Activated CD4-positive, alpha-beta T cell treated with anti-CD3 and anti-CD28 coated beads, Interleukin-2, Interleukin-6, amounts not matched to agents 100 ng/mL and 50 ng/mL, durations not matched to agents 16 hours and 8 hours (primary cell): ENCODE data around the gene PALLD.
A peak's percentile ranks its signal among the peaks of the same experiment; 100 is the strongest.

ENCODE experiments used
- DNase-seq: peaks from one replicate; pipeline ENCODE4 v3.0.0-alpha.2; 2020

Gene PALLD

GRCh38 chr4:168884251-168885124 is 387.6 kb downstream of the PALLD start:
- DNase-seq = no peak

DNA sequence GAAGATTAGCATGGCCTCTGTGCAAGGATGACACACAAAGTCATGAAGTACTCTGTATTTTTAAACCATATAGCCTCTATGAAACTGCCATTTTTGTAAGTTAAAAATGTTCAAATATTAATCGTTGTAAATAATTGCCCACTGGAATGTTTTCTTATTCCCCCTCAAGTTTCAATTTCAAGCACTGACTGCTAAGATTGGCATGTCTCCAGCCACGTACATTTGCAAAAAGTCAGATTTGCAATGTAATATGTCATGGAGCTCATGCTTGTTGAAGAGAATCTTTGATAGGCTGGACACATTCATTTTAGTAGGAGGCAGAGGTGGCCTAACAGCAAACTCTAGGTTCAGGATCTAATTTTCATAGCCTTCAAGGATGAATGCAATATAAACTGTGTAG is 388.5 kb downstream of the PALLD start:
- DNase-seq = no peak

DNA sequence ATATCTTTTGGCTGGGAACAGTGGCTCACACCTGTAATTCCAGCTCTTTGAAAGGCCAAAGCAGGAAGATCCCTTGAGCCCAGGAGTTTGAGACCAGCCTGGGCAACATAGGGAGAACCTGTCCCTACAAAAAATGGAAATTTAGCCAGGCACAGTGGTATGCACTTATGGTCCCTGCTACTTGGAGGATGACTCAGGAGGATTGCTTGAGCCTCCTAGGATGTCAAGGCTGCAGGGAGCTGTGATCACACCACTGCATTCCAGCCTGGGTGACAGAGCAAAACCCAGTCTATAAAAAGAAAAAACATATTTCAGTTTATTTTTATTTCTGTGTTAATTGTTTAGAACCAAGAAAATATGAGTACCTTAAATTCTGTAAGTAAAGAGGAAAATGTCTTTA is 389.5 kb downstream of the PALLD start:
- DNase-seq = no peak

DNA sequence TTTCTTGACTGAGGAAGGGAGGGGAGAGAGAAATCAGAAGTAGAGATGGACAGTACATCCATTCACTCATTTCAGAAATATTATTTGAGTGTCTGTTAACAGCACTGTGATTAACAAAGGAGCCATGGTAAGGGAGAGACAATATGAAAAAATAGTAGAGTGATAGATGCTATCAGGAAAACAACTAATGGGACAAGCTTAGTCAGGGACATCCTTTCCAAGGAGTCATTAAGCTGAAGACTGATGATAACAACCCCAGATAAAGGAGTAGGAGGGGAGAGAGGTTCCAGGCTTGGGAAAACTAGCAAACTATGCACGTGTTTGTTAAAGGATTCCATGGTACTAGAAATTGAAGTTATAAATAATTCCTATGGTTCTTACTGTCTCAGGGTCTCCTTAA is 391.0 kb downstream of the PALLD start:
- no peak for DNase-seq

DNA sequence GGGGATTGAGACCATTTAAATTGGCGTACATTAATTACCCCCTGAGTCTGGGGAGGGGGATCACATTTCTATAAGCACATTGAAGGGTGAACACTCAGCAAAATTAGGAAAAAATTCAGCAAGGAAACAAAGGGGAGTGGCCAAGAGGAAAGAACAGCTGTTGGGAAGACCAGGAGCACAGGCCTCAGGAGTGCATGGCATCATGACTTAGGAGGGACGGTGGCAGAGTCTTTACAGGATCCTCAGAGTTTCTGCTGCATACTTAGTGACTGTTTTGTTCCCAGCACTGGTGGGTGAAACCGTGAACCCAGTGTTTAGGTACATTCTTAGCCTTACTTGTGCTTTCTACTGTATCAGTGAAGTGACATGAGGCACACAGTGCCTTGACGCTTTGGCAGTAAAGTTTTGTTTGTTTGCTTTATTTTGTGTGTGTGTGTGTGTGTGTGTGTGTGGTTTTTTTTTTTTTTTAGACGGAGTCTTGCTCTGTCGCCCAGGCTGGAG is 391.9 kb downstream of the PALLD start:
- no peak for DNase-seq

DNA sequence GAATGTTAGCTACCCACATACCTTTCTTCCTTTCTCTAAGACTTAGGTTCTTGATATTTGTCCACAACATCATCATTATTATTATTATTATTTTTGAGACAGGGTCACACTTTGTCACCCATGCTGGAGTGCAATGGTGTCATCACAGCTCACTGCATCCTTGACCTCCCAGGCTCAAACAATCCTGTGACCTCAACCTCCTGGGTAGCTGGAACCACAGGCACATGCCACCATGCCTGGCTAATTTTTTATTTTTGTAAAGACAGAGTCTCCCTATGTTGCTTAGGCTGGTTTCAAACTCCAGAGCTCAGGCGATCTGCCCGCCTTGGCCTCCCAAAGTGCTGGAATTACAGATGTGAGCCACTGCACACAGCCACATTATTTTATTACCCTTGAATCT is 394.2 kb downstream of the PALLD start:
- no peak for DNase-seq

- DNase-seq = no peak
Measured at GRCh38 chr4:168891688-168892087, 394.8 kb downstream of the PALLD start.

GRCh38 chr4:168892475-168892874 is 395.6 kb downstream of the PALLD start:
- DNase-seq = no peak

GRCh38 chr4:168893205-168893604 is 396.4 kb downstream of the PALLD start:
- no peak for DNase-seq

GRCh38 chr4:168893807-168894206 is 397.0 kb downstream of the PALLD start:
- no peak for DNase-seq

- DNase-seq = no peak
Measured at GRCh38 chr4:168900080-168900479, 403.2 kb downstream of the PALLD start.

DNA sequence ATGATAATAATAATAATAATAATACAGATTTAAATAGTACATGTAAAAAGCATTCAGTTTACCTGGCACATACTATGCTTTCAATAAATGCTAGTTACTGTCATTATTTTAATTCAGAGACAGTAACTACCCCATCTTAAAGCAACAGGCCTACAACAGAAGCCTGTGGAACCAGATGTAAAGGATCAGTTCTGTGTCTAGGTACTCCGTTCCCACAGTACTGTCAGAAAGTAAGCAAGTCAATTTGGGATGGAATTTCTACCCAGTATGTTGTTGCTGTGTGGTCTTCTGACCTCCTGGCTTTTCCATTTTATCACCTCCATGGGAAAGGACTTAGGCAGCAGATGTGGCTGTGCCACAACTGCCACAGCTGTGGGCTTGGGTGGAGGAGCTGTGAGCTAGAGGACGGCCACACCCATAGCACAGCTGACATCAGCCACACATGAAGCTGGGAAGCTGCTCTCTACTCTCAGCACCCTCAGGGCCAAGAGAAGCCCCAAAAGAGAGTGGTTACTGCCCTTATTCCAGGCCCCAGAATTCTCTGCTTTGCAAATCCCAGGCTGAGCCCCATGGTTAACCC is 410.4 kb downstream of the PALLD start:
- no peak for DNase-seq

GRCh38 chr4:168908093-168908492 is 411.2 kb downstream of the PALLD start:
- DNase-seq = no peak

GRCh38 chr4:168908851-168909273 is 412.0 kb downstream of the PALLD start:
- DNase-seq = no peak

DNA sequence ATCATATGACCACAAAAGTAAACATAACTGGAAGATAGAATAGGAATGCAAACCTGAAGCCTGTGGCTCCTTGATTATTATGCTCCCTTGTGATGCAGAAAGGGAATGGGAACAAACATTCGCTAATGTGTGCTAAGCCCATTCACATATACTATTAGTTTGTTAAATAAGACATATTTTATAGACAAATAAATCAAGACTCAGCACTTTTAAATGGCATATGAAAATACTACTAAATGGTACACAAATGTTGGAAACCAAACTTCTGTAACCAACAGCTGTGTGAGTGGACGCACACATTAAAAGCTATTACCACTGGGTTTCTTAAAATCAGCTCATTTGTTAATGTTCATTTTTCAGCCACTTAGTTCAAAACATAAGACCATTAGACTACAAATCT is 417.2 kb downstream of the PALLD start:
- no peak for DNase-seq

- DNase-seq = peak; percentile 42
Measured at GRCh38 chr4:168917138-168917779, 420.4 kb downstream of the PALLD start.

- no peak for DNase-seq
Measured at GRCh38 chr4:168919706-168920324, 423.0 kb downstream of the PALLD start.

DNA sequence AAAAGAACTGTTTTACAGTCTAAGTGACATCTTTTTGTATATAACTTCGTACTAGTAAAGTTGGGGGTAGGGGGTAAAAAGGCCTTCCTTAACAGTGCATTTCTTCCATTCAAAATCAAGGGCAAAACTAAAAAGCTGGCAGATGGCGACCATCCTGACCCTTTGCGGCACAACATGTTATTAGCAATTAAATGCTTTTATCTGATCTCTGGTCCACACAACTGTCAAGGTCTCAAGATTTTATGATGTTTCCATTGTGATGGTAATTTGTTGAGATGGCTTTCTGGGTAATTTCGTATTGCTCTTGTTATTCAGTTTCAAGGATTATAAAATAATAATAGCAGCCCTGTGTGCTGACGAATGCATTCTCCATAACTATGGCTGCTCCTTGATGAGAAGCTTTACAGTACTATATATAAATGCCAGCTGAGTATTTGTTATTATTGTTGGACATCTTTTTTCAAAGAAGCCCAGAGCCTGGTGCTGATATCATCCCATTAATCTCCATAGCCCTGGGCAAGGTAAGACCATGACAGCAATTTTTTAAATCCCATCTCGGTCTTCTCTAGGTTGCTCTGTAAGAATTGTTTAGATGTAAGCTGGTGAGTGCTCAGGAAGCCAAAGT is 423.7 kb downstream of the PALLD start:
- DNase-seq = no peak

DNA sequence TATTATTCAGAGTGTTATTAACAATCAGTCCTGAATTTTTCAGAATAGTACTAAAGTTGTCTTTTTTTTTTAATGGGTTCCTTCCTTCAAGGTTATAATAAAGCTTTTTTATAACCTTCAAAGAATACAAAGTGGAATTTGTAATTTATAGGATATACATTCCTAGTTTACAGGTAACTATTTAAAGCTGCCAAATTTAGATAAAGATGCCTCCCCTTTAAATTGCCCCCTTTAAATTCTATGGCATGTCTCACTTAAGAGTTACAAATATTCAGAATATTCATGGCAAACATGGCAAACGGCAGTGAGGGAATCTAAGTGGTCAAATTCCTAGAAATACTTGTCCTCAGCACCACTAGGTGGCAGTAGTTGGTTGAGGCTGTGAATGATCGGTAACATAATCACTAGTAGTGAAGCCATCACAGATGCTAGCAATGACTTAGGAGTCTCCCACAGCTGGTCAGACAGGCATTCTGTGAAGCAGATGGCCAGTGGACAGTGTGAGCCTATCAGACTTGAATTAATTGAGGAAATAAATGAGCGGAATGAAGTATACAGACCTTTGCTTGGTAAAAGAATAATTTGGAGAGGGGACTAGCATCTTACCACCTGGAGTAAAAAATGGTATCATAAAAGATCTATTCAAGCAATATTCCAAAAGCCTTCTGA is 426.8 kb downstream of the PALLD start:
- DNase-seq = peak; percentile 67

- no peak for DNase-seq
Measured at GRCh38 chr4:168924667-168925066, 427.8 kb downstream of the PALLD start.

DNA sequence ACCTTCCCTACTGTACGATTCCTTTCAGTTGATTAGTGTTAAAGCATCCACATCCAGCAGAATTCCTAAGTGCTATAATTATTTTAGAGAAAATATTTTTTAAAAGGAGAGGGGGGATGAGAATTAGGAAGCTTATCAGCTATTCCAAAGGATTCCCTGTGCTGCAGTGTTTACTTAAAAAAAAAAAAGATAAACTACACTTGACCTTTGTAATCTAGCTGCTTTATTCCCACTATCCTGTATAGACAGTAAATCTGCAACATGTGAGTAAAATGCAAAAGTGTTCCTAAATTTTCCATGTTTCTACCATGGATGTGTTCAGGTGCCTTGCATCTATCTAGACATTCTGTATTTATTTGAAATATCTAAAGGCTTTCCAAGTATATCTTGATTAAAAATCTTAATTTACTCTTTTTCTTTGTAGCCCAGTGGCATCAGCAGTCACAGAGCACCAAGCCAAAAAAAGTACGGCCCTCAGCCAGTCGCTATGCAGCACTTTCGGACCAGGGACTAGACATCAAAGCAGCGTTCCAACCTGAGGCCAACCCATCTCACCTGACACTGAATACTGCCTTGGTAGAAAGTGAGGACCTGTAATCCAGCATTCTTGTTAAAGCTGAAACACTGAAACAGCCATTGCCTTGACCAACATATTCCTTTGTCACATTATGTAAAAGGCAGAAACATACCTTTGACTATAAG is 429.1 kb downstream of the PALLD start:
- DNase-seq = no peak

DNA sequence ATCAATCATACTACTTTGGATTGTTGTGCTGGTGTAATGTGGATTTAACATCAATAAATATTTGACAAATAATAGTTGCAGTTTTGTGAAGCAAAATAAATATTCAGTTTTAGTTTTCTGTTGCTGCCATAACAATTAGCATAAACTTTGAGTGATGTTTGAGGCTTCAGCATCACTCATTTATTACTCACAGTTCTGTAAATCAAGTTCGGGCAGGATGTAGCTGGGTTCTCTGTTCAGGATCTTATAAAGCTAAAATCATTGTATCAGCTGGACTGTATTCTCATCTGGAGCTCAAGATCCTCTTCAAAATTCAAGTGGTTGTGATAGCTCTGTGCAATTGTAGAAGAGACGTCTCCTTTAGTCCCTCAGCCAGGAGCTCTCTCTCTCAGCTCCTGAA is 431.5 kb downstream of the PALLD start:
- DNase-seq = no peak
